ENCODE measurements around the gene THAP8. TPM values are rescaled to one million over a fixed set of nuclear protein-coding genes. Genes with fewer than 3 reads are reported as not detected.

Gene THAP8
- total RNA-seq, 1 experiment from 2014 or later, result 6.6 TPM

DNA sequence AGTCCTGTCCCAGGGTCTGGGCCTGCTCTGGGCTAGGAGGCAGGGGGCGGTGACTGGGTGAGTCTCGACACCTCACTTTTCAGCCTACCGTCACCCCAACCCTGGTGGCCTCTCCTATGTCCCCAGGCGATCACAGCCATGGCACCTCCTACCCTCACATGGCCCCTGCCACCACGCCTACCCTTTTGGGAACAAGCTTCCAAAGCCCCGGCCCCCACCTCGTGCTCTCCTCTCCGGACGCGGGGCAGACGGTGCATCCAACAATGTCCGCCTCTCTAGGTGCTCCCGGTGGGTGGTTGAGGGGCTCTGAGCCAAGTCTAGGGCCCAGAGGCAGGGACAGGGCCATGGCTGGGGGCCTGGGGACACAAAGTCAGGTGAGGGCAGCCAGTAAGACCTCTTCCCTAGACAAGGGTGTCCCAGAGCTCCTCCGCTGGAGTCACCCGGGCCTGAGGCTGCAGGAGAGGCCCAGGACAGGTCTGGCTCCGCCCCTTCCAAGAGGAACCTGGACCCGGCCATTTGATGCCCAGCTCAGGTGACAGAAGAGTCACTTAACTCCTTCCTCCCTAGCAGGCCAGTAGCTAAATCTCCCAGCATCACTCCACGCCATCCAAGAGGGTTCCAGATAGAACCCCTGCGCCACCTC is 45.6 kb downstream of the THAP8 start, which contains the start of gene SYNE4 (continued):
- TF ChIP-seq, protein P1, sequence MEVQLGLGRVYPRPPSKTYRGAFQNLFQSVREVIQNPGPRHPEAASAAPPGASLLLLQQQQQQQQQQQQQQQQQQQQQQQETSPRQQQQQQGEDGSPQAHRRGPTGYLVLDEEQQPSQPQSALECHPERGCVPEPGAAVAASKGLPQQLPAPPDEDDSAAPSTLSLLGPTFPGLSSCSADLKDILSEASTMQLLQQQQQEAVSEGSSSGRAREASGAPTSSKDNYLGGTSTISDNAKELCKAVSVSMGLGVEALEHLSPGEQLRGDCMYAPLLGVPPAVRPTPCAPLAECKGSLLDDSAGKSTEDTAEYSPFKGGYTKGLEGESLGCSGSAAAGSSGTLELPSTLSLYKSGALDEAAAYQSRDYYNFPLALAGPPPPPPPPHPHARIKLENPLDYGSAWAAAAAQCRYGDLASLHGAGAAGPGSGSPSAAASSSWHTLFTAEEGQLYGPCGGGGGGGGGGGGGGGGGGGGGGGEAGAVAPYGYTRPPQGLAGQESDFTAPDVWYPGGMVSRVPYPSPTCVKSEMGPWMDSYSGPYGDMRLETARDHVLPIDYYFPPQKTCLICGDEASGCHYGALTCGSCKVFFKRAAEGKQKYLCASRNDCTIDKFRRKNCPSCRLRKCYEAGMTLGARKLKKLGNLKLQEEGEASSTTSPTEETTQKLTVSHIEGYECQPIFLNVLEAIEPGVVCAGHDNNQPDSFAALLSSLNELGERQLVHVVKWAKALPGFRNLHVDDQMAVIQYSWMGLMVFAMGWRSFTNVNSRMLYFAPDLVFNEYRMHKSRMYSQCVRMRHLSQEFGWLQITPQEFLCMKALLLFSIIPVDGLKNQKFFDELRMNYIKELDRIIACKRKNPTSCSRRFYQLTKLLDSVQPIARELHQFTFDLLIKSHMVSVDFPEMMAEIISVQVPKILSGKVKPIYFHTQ (CRISPR knock-in tag; IDR thresholded peaks at IDR 0.05), result no peak
- TF ChIP-seq ATF6 (CRISPR knock-in tag; IDR thresholded peaks at IDR 0.05), result no peak
- TF ChIP-seq SMAD4 (CRISPR knock-in tag; IDR thresholded peaks at IDR 0.05), result no peak
- TF ChIP-seq ZNF219 (CRISPR knock-in tag; IDR thresholded peaks at IDR 0.05; ENCODE audit: borderline replicate concordance), result no peak
- TF ChIP-seq, protein P2, sequence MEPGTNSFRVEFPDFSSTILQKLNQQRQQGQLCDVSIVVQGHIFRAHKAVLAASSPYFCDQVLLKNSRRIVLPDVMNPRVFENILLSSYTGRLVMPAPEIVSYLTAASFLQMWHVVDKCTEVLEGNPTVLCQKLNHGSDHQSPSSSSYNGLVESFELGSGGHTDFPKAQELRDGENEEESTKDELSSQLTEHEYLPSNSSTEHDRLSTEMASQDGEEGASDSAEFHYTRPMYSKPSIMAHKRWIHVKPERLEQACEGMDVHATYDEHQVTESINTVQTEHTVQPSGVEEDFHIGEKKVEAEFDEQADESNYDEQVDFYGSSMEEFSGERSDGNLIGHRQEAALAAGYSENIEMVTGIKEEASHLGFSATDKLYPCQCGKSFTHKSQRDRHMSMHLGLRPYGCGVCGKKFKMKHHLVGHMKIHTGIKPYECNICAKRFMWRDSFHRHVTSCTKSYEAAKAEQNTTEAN (CRISPR knock-in tag; IDR thresholded peaks at IDR 0.05), result no peak
- no peak for TF ChIP-seq ZNF263 (CRISPR knock-in tag; IDR thresholded peaks at IDR 0.05; ENCODE audit: low read depth)
- TF ChIP-seq, protein P3, sequence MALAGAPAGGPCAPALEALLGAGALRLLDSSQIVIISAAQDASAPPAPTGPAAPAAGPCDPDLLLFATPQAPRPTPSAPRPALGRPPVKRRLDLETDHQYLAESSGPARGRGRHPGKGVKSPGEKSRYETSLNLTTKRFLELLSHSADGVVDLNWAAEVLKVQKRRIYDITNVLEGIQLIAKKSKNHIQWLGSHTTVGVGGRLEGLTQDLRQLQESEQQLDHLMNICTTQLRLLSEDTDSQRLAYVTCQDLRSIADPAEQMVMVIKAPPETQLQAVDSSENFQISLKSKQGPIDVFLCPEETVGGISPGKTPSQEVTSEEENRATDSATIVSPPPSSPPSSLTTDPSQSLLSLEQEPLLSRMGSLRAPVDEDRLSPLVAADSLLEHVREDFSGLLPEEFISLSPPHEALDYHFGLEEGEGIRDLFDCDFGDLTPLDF (CRISPR knock-in tag; IDR thresholded peaks at IDR 0.05), result no peak

GRCh38 chr19:36006955-36007354 is 47.1 kb downstream of the THAP8 start:
- CTCF ChIA-PET, result interaction anchor here (0.9 to 1.3 kb wide), 2 partner anchors 11 to 13 kb away, joined by 3 read pairs; partner anchors contain the start of gene SDHAF1
- TF ChIP-seq, protein P4, sequence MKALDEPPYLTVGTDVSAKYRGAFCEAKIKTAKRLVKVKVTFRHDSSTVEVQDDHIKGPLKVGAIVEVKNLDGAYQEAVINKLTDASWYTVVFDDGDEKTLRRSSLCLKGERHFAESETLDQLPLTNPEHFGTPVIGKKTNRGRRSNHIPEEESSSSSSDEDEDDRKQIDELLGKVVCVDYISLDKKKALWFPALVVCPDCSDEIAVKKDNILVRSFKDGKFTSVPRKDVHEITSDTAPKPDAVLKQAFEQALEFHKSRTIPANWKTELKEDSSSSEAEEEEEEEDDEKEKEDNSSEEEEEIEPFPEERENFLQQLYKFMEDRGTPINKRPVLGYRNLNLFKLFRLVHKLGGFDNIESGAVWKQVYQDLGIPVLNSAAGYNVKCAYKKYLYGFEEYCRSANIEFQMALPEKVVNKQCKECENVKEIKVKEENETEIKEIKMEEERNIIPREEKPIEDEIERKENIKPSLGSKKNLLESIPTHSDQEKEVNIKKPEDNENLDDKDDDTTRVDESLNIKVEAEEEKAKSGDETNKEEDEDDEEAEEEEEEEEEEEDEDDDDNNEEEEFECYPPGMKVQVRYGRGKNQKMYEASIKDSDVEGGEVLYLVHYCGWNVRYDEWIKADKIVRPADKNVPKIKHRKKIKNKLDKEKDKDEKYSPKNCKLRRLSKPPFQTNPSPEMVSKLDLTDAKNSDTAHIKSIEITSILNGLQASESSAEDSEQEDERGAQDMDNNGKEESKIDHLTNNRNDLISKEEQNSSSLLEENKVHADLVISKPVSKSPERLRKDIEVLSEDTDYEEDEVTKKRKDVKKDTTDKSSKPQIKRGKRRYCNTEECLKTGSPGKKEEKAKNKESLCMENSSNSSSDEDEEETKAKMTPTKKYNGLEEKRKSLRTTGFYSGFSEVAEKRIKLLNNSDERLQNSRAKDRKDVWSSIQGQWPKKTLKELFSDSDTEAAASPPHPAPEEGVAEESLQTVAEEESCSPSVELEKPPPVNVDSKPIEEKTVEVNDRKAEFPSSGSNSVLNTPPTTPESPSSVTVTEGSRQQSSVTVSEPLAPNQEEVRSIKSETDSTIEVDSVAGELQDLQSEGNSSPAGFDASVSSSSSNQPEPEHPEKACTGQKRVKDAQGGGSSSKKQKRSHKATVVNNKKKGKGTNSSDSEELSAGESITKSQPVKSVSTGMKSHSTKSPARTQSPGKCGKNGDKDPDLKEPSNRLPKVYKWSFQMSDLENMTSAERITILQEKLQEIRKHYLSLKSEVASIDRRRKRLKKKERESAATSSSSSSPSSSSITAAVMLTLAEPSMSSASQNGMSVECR (CRISPR knock-in tag; IDR thresholded peaks at IDR 0.05; ENCODE audit: borderline replicate concordance), result no peak
- TF ChIP-seq E2F4 (CRISPR knock-in tag; IDR thresholded peaks at IDR 0.05; ENCODE audit: borderline replicate concordance, low read depth) (no peak), FOXP1 (CRISPR knock-in tag; IDR thresholded peaks at IDR 0.05; ENCODE audit: borderline replicate concordance) (no peak), NFYB (CRISPR knock-in tag; conservative IDR thresholded peaks at IDR 0.05; ENCODE audit: low read depth) (no peak)
- TF ChIP-seq, protein P5, sequence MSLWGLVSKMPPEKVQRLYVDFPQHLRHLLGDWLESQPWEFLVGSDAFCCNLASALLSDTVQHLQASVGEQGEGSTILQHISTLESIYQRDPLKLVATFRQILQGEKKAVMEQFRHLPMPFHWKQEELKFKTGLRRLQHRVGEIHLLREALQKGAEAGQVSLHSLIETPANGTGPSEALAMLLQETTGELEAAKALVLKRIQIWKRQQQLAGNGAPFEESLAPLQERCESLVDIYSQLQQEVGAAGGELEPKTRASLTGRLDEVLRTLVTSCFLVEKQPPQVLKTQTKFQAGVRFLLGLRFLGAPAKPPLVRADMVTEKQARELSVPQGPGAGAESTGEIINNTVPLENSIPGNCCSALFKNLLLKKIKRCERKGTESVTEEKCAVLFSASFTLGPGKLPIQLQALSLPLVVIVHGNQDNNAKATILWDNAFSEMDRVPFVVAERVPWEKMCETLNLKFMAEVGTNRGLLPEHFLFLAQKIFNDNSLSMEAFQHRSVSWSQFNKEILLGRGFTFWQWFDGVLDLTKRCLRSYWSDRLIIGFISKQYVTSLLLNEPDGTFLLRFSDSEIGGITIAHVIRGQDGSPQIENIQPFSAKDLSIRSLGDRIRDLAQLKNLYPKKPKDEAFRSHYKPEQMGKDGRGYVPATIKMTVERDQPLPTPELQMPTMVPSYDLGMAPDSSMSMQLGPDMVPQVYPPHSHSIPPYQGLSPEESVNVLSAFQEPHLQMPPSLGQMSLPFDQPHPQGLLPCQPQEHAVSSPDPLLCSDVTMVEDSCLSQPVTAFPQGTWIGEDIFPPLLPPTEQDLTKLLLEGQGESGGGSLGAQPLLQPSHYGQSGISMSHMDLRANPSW (CRISPR knock-in tag; conservative IDR thresholded peaks at IDR 0.05; ENCODE audit: low read depth), result no peak
- TF ChIP-seq, protein P6, sequence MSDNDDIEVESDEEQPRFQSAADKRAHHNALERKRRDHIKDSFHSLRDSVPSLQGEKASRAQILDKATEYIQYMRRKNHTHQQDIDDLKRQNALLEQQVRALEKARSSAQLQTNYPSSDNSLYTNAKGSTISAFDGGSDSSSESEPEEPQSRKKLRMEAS (CRISPR knock-in tag; IDR thresholded peaks at IDR 0.05), result no peak
- TF ChIP-seq, protein P2 (CRISPR knock-in tag; IDR thresholded peaks at IDR 0.05), result no peak
- TF ChIP-seq, protein P7, sequence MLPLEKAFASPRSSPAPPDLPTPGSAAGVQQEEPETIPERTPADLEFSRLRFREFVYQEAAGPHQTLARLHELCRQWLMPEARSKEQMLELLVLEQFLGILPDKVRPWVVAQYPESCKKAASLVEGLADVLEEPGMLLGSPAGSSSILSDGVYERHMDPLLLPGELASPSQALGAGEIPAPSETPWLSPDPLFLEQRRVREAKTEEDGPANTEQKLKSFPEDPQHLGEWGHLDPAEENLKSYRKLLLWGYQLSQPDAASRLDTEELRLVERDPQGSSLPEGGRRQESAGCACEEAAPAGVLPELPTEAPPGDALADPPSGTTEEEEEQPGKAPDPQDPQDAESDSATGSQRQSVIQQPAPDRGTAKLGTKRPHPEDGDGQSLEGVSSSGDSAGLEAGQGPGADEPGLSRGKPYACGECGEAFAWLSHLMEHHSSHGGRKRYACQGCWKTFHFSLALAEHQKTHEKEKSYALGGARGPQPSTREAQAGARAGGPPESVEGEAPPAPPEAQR (CRISPR knock-in tag; IDR thresholded peaks at IDR 0.05), result no peak

More at GRCh38 chr19:36006955-36007354, 47.1 kb downstream of the THAP8 start:
- POLR2A ChIA-PET, result no interaction called here
- H3K4me1 Mint-ChIP-seq, result peaks cover 17% of the 10 kb centered on the region
- ATAC-seq (no peak), DNase-seq (ENCODE audit: low spot score) (no peak)
- no peaks in the 10 kb centered on the region for H3K9me3 Mint-ChIP-seq
- peaks cover 9% of the 10 kb centered on the region for H3K27me3 Mint-ChIP-seq (ENCODE audit: low read depth)
- H3K4me3 Mint-ChIP-seq, result peak overlapping the region; percentile 47
- H3K36me3 Mint-ChIP-seq, result peaks cover 22% of the 10 kb centered on the region
- H3K27ac Mint-ChIP-seq, result no peak overlapping the region

Data from WTC11 (cell line).